ENCODE data around the gene LMBR1.

DNA sequence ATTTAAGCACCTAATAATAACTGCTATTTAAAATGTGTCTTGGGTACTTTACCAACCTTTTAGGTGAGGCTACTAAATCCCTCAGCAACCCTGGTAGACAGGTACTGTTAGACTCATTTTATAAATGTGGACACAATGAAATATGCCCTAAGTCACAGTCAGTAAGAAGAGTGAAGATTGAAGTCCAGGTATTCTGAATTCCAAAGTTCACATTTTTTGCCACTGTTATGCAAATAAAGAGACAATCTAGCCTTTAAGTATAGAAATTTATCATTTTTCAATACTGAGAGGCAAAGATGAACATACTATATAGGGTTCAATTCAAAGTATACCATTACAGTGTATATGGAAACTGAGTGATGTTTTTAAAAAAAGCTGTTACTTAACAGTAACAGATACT is 102.7 kb downstream of the LMBR1 start:
- TF ChIP-seq, protein P1, sequence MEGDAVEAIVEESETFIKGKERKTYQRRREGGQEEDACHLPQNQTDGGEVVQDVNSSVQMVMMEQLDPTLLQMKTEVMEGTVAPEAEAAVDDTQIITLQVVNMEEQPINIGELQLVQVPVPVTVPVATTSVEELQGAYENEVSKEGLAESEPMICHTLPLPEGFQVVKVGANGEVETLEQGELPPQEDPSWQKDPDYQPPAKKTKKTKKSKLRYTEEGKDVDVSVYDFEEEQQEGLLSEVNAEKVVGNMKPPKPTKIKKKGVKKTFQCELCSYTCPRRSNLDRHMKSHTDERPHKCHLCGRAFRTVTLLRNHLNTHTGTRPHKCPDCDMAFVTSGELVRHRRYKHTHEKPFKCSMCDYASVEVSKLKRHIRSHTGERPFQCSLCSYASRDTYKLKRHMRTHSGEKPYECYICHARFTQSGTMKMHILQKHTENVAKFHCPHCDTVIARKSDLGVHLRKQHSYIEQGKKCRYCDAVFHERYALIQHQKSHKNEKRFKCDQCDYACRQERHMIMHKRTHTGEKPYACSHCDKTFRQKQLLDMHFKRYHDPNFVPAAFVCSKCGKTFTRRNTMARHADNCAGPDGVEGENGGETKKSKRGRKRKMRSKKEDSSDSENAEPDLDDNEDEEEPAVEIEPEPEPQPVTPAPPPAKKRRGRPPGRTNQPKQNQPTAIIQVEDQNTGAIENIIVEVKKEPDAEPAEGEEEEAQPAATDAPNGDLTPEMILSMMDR (IDR thresholded peaks at IDR 0.05; ENCODE audit: borderline replicate concordance, extremely low read depth, low read length, poor library complexity, severe bottlenecking) = no peak
- TF ChIP-seq EZH2 (IDR thresholded peaks at IDR 0.05; ENCODE audit: borderline replicate concordance, low read depth, low read length, severe bottlenecking) = no peak
